Measurements from ENCODE around the gene LINGO3. TPM values are rescaled to one million over a fixed set of nuclear protein-coding genes. Genes with fewer than 3 reads are reported as not detected.
A peak's percentile ranks its signal among the peaks of the same experiment; 100 is the strongest.

Gene LINGO3
- total and polyA plus RNA-seq, 5 experiments from 2014 or later, result 1.1 to 9.2 (median 2.7) TPM

DNA sequence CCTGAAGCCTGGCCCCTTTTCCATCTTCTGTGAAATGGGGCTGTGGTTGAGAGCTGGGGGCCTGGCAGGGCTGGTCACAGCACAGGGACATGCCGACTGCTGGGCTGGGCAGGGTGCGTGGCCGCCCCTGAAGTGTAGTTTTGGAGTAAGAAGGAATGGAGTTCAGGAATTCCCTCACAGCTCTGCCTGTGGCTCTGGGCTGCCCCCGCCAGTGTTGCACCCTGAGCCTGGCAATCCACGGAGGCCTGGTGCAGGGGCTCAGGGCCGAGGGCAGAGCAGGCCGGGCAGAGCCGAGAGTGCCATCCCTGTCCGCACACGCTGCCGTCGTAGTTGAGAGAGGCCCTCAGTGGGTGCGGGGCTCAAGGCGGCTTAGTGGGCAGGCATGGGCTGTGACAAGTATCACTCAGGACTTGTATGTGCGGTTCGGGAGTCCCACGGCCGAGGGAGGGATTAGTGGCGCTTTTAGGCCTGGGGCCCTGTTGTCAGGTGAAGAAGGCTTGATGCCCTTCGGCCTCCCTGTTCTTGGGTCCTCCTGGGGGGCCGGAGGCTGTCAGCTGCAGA lies 30.2 kb upstream of the LINGO3 start:
- H3K4me1 Mint-ChIP-seq, result peaks cover 16 to 35% (median 26%) of the 10 kb centered on the region in 4 donors
- H3K27me3 Mint-ChIP-seq, result no peaks in the 10 kb centered on the region
- POLR2A ChIA-PET, result interaction anchor here (0.6 kb wide), 2 partner anchors 52 to 321 kb away, joined by 3 to 6 read pairs; no protein-coding TSS in a partner anchor
- H3K9me3 Mint-ChIP-seq, result no peaks in the 10 kb centered on the region
- ATAC-seq (no peak), DNase-seq (no peak)
- no peak overlapping the region for H3K4me3 Mint-ChIP-seq
- peak overlapping the region in 1 of 10 donors; percentile 21 for H3K27ac Mint-ChIP-seq
- peaks cover 0 to 11% (median 6%) of the 10 kb centered on the region in 3 donors for H3K36me3 Mint-ChIP-seq

- H3K4me1 Mint-ChIP-seq, result peaks cover 18 to 40% (median 31%) of the 10 kb centered on the region in 4 donors
- H3K9me3 Mint-ChIP-seq, result no peaks in the 10 kb centered on the region
- POLR2A ChIA-PET, result no interaction called here
- ATAC-seq (no peak), DNase-seq (no peak)
- H3K27ac Mint-ChIP-seq, result peak overlapping the region in 1 of 10 donors; percentile 75
- no peak overlapping the region for H3K4me3 Mint-ChIP-seq
- H3K27me3 Mint-ChIP-seq, result no peaks in the 10 kb centered on the region
- peaks cover 0 to 11% (median 6%) of the 10 kb centered on the region in 3 donors for H3K36me3 Mint-ChIP-seq
Observed at GRCh38 chr19:2337329-2337707, 29.4 kb upstream of the LINGO3 start.

DNA sequence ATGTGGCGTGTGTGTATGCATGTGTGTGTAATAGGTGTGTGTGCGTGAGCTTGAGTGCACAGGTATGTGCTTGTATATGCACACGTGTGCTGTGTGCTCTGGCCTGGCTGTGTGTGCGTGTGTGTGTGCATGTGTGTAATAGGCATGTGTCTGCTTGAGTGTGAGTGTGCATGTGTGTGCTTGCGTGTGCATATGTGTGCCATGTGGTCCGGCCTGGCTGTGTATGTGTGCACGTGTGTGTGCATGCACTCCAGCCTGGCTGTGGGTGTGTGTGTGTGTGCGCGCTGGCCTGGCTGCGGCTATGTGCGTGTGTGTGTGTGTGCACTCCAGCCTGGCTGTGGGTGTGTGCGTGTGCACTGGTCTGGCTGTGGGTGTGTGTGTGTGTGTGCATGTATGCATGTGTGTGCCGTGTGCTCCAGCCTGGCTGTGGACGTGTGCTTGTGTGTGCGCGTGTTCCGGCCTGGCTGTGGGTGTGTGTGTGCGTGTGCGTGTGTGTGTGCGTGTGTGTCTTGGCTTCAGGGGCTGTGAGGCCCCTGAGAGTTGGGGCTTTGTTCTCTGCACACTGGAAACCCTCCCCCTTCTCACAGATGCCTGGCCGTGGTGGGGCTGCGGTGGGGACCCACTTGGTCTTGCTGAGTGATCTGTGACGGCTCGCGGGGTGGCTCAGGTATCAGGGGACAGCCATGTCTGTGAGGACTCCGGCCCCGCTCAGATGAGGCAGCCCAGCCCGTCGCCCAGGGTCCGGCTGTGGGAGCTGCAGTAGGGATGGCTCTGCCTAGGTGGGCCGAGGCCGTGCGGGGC lies 28.8 kb upstream of the LINGO3 start:
- no peak for DNase-seq
- POLR2A ChIA-PET, result interaction anchor here (0.5 kb wide), 1 partner anchor 179 kb away, joined by 3 read pairs; no protein-coding TSS in a partner anchor
- H3K27ac Mint-ChIP-seq, result peak overlapping the region in 7 of 10 donors; percentile 4 to 86 (median 62)

GRCh38 chr19:2335848-2336247 lies 27.9 kb upstream of the LINGO3 start:
- Mint-ChIP-seq H3K36me3 (peaks cover 0 to 8% (median 6%) of the 10 kb centered on the region in 3 donors), H3K27me3 (no peaks in the 10 kb centered on the region), H3K4me1 (peaks cover 26 to 53% (median 46%) of the 10 kb centered on the region in 4 donors), H3K9me3 (no peaks in the 10 kb centered on the region), H3K27ac (peak overlapping the region; percentile 3 to 93 (median 80)), H3K4me3 (peak overlapping the region in 5 of 10 donors; percentile 11 to 43 (median 26))
- POLR2A ChIA-PET, result no interaction called here
- ATAC-seq, result no peak
- DNase-seq, result no peak

More for the DNA sequence above, 28.8 kb upstream of the LINGO3 start:
- Mint-ChIP-seq H3K27me3 (no peaks in the 10 kb centered on the region), H3K36me3 (peaks cover 0 to 11% (median 6%) of the 10 kb centered on the region in 3 donors), H3K4me3 (no peak overlapping the region), H3K4me1 (peaks cover 21 to 46% (median 37%) of the 10 kb centered on the region in 4 donors), H3K9me3 (no peaks in the 10 kb centered on the region)
- ATAC-seq, result no peak

DNA sequence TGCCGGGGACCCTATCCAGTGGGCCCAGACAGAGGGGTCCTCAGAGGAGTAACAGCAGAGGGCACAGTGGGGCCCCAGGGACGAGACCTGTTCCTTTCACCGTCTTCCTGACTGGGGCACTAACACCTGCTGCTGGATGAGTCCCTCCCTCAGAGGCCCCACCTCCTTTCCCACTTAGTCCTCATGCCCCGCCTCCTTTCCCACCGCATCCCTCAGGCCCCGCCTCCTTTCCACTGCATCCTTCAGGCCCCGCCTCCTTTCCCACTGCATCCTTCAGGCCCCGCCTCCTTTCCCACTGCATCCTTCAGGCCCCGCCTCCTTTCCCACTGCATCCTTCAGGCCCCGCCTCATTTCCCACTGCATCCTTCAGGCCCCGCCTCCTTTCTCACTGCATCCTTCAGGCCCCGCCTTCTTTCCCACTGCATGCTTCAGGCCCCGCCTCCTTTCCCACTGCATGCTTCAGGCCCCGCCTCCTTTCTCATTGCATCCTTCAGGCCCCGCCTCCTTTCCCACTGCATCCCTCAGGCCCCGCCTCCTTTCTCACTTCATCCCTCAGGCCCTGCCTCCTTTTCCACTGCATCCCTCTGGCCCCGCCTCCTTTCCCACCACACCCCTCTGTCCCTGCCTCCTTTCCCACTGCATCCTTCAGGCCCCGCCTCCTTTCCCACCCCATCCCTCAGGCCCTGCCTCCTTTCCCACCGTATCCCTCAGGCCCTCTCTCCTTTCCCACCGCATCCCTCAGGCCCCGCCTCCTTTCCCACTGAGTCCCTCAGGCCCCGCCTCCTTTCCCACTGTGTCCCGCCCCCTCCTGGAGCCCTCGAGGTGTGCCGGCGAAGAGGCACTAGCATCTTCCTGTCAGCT lies 27.3 kb upstream of the LINGO3 start:
- Mint-ChIP-seq H3K4me1 (peaks cover 30 to 60% (median 52%) of the 10 kb centered on the region in 4 donors), H3K4me3 (peak overlapping the region in 4 of 10 donors; percentile 11 to 43 (median 30)), H3K27ac (peak overlapping the region; percentile 3 to 93 (median 80)), H3K36me3 (peaks cover 0 to 8% (median 6%) of the 10 kb centered on the region in 3 donors), H3K27me3 (no peaks in the 10 kb centered on the region), H3K9me3 (no peaks in the 10 kb centered on the region)
- ATAC-seq, result no peak
- DNase-seq, result peak in 3 of 10 donors; percentile 26 to 34 (median 27)
- POLR2A ChIA-PET, result no interaction called here

GRCh38 chr19:2334426-2334825 lies 26.5 kb upstream of the LINGO3 start:
- peak overlapping the region in 9 of 10 donors; percentile 37 to 90 (median 72) for H3K27ac Mint-ChIP-seq
- no peaks in the 10 kb centered on the region for H3K27me3 Mint-ChIP-seq
- POLR2A ChIA-PET, result interaction anchor here (1.2 to 2.2 kb wide), 2 partner anchors 49 to 142 kb away, joined by 3 to 8 read pairs; partner anchors contain the start of gene GADD45B
- peak overlapping the region in 2 of 10 donors; percentile 8 to 10 for H3K4me3 Mint-ChIP-seq
- no peaks in the 10 kb centered on the region for H3K9me3 Mint-ChIP-seq
- peaks cover 0 to 8% (median 6%) of the 10 kb centered on the region in 3 donors for H3K36me3 Mint-ChIP-seq
- peaks cover 36 to 67% (median 59%) of the 10 kb centered on the region in 4 donors for H3K4me1 Mint-ChIP-seq
- ATAC-seq (no peak), DNase-seq (no peak)

DNA sequence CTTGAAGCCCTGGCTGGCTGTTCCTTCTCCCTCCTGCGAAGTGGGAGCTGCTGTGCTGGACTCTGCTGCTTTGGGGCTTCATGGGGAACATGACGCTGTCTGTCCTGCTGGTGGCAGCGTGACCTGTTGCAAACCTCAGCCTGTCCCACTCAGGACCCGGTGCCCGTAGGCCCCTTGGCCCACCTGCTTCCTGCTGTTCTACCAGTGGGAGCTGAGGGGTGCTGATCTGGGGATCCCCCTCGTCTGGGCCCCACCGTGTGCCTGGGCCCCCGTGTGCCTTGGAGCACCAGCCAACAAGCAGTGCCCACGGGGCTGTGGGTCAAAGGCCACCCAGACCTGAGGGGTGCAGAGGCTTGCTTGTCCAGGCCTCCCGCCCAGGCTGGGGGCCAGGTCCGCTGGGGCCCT lies 25.9 kb upstream of the LINGO3 start:
- no peak for DNase-seq
- H3K9me3 Mint-ChIP-seq, result no peaks in the 10 kb centered on the region
- H3K4me3 Mint-ChIP-seq, result peak overlapping the region; percentile 36 to 95 (median 57)
- no peaks in the 10 kb centered on the region for H3K27me3 Mint-ChIP-seq
- peak overlapping the region; percentile 75 to 99 (median 90) for H3K27ac Mint-ChIP-seq
- ATAC-seq, result no peak
- peaks cover 0 to 8% (median 6%) of the 10 kb centered on the region in 3 donors for H3K36me3 Mint-ChIP-seq
- POLR2A ChIA-PET, result interaction anchor here (0.6 to 2.2 kb wide), 5 partner anchors 49 to 142 kb away, joined by 3 to 8 read pairs (median 4); partner anchors contain the start of gene GADD45B
- H3K4me1 Mint-ChIP-seq, result peaks cover 41 to 74% (median 63%) of the 10 kb centered on the region in 4 donors

- peak overlapping the region; percentile 75 to 99 (median 90) for H3K27ac Mint-ChIP-seq
- no peak for DNase-seq
- H3K4me3 Mint-ChIP-seq, result peak overlapping the region; percentile 36 to 95 (median 57)
- POLR2A ChIA-PET, result interaction anchor here (0.6 to 2.2 kb wide), 7 partner anchors 48 to 143 kb away, joined by 3 to 8 read pairs (median 5); partner anchors contain the start of genes GADD45B and TIMM13
- H3K9me3 Mint-ChIP-seq, result no peaks in the 10 kb centered on the region
- H3K36me3 Mint-ChIP-seq, result peaks cover 2 to 9% (median 6%) of the 10 kb centered on the region in 3 donors
- ATAC-seq, result no peak
- H3K4me1 Mint-ChIP-seq, result peaks cover 43 to 78% (median 66%) of the 10 kb centered on the region in 4 donors
- H3K27me3 Mint-ChIP-seq, result no peaks in the 10 kb centered on the region
Observed at GRCh38 chr19:2333027-2333806, 25.3 kb upstream of the LINGO3 start.

GRCh38 chr19:2332341-2333026 lies 24.5 kb upstream of the LINGO3 start:
- H3K36me3 Mint-ChIP-seq, result peaks cover 2 to 6% (median 4%) of the 10 kb centered on the region in 3 donors
- no peaks in the 10 kb centered on the region for H3K9me3 Mint-ChIP-seq
- H3K4me3 Mint-ChIP-seq, result peak overlapping the region; percentile 58 to 95 (median 80)
- H3K4me1 Mint-ChIP-seq, result peaks cover 43 to 82% (median 69%) of the 10 kb centered on the region in 4 donors
- peak; percentile 57 to 89 (median 74) for DNase-seq
- peak; percentile 79 to 86 for ATAC-seq
- POLR2A ChIA-PET, result interaction anchor here (0.6 to 3.7 kb wide), 13 partner anchors 11 to 178 kb away, joined by 3 to 27 read pairs (median 5); partner anchors contain the start of genes GADD45B, PLEKHJ1, TIMM13 and TMPRSS9
- peak overlapping the region; percentile 94 to 99 (median 98) for H3K27ac Mint-ChIP-seq
- no peaks in the 10 kb centered on the region for H3K27me3 Mint-ChIP-seq

DNA sequence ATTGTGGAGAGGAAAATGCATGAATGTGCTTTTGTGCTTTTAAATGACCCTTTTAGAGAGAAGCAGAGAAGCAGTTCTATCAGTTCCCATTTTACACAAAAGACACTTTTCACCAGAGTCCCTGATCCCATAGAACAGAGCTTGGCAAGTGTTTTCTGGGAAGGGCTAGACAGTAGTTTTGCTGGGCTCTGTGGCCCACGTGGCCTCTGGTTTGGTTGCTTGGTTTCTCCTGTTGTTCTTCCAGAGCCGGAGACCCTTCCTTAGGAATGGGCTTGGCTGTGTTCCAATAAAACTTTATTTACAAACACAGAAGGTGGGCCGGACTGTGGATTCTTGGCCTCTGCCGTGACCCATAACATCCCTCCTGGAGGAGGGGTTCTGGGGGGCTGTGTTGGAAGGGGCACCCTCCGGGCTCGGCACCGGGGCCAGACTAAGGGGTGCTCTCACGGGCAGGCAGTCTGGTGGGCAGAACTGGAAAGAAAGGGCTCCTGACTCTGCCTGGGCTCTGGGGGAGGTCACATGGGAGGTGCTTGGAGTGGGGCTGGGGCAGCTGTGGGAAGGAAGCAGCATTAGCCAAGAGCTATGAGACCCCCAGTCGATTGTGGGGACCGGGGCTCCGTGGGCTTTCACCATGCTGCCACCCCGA lies 23.8 kb upstream of the LINGO3 start:
- Mint-ChIP-seq H3K27ac (peak overlapping the region; percentile 94 to 99 (median 98)), H3K27me3 (no peaks in the 10 kb centered on the region), H3K4me3 (peak overlapping the region; percentile 40 to 100 (median 82)), H3K4me1 (peaks cover 44 to 78% (median 75%) of the 10 kb centered on the region in 4 donors), H3K36me3 (peaks cover 2 to 6% (median 3%) of the 10 kb centered on the region in 3 donors), H3K9me3 (no peaks in the 10 kb centered on the region)
- DNase-seq (no peak), ATAC-seq (peak; percentile 2)
- POLR2A ChIA-PET, result interaction anchor here (0.5 to 3.7 kb wide), 11 partner anchors 10 to 1591 kb away, joined by 3 to 27 read pairs (median 5); partner anchors contain the start of genes PLEKHJ1 and TMPRSS9
